GM10248 (cell line): ENCODE results near the gene ANKRD53.
"Not testable (repeated sequence)": the region's sequence is repeated elsewhere in the genome, so short reads cannot be mapped to it uniquely, and the experiment has no call there.

Experiments used
- CTCF ChIA-PET: fragments of 300-600 bp; sonication (Branson Sonifier 250); formaldehyde crosslinking; extraction: SDS; loops from one replicate; lab custom pipeline; 2021; ENCODE audit warnings: antibody characterized with exemption; lab: Yijun Ruan, JAX
- POLR2A ChIA-PET: fragments of 350-650 bp; sonication (Branson Sonifier 250); formaldehyde crosslinking; extraction: SDS; loops from one replicate; lab custom pipeline; 2020; ENCODE audit warnings: antibody characterized with exemption; lab: Yijun Ruan, JAX
- DNase-seq: peaks from one replicate; pipeline ENCODE4 v3.0.0; 2012; ENCODE audit errors: extremely low spot score
- TF ChIP-seq, protein P1 (sequence below): IDR thresholded peaks from 2 replicates; pipeline ENCODE4 v1.5.1; 2012; ENCODE audit warnings: mild to moderate bottlenecking, low read depth; ENCODE audit errors: extremely low read depth, missing control alignments, control extremely low read depth

ANKRD53 gene

DNA sequence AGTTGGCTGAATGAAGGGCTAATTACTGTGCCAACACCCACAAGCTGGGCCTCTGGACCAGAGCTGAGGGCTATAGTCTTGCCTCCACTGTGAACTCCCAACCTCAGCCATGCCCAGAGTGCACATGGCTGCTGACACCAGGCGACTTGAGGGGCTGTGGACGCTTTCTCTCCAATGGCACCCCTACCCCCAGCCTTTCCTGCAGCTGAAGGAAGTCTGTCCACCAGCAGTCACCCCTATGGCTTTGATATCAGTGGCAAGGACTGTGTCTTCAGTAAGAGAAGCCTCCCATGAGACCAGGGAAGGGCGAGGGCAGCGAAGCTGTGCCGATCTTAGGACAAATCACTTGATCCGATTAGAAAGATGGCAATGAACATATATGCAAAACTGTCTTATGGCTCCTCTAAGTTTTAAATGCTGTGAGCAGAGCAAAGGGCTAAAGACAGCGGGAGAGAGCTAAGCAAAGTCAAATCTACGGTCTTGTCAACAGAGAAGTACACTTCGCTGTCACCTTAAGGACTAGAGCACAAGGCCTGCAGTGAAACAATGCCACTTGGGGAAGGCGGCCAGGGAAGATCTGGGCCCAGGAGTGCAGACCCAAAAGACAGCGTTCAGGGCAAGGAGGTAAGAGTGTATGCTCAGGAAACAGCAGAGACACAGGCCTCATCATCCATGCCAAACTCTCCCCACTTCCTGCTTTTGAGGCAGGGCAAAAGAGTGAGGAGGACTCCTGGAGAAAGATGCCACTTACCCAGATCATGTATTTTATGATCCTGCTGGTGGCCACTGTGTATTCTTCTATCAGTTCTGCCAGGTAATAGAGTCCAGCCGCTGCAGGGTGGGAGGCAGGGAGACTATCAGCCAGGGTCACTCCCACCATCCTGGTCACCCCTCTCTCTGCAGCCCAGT is 14.8 kb downstream of the ANKRD53 start:
- peak; percentile 5 for DNase-seq
- POLR2A ChIA-PET = no interaction called here
- CTCF ChIA-PET = interaction anchor here (1.1 to 2.9 kb wide), 6 partner anchors 8 to 339 kb away, joined by 3 to 32 read pairs (median 4); partner anchors contain the start of gene ANKRD53
- TF ChIP-seq, protein P1, sequence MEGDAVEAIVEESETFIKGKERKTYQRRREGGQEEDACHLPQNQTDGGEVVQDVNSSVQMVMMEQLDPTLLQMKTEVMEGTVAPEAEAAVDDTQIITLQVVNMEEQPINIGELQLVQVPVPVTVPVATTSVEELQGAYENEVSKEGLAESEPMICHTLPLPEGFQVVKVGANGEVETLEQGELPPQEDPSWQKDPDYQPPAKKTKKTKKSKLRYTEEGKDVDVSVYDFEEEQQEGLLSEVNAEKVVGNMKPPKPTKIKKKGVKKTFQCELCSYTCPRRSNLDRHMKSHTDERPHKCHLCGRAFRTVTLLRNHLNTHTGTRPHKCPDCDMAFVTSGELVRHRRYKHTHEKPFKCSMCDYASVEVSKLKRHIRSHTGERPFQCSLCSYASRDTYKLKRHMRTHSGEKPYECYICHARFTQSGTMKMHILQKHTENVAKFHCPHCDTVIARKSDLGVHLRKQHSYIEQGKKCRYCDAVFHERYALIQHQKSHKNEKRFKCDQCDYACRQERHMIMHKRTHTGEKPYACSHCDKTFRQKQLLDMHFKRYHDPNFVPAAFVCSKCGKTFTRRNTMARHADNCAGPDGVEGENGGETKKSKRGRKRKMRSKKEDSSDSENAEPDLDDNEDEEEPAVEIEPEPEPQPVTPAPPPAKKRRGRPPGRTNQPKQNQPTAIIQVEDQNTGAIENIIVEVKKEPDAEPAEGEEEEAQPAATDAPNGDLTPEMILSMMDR = no peak

DNA sequence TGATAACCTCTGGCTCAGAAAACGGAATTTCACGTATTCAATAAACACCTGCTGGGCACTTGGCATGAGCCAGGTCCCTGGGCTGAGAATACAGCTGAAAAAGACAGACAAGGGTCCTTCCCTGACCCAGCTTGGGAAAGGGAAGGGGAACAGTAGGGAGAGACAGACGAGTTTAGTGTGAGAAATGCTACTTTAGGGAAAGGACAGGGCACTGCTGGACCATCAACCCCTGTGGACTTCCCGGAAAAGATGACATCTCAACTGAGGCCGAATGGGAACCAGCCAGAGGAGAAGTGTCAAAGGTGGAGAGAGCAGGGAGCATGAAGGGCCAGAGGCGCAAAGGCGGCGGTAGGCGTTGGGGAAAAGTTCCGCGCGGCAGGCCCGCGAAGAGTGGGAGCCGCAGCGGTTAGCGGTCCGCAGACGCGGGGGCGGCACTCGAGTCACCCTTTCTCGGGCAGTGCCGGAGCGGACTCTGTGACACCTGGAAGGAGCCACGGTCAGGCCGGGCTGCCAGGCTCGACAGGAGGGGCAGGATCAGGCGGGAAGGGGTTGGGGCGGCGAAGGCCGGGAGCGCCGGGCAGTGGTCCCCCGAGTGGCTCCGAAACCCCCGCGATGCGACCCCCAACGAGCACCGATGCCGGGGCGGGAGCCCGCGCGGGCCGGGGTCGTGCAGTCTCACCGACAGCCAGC is 15.7 kb downstream of the ANKRD53 start:
- ChIA-PET POLR2A (no interaction called here), CTCF (interaction anchor here (1.0 to 2.9 kb wide), 5 partner anchors 10 to 77 kb away, joined by 3 to 32 read pairs (median 3); partner anchors contain the start of gene ANKRD53)
- TF ChIP-seq, protein P1 = no peak
- peak; percentile 50 for DNase-seq

DNA sequence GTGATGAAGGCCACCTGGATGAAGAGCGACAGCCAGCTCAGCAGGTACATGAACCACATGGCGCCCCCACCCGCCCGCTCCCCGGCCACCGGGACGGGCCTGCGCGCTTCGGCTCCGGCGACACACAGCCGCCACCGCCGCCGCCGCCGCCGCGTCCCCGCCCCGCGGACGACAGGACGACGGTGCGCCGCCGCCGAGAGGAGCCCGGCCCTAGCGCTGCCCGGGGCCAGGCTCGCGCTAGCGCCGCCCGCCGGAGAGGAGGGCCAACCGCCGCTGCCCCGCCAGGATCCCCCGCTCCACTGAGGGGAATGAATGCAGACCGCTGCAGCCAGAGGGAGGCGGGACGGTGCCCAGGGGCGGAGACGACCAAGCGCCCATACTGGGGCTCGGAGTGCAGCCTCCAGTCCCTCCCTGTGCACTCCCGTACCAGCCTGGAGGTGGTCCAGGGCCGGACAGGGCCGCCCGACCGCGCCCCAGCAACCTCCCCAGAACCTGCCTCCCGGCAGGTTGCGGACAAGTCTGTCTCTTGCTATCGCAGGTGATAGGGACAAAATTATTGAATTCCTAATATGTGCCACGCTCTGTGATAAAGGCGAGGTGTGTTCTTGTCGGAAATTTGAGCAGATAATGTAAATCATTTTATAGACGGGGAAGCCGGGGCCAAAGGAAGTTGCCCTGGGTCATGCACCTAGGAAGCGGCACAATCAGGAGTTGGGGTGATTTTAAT is 16.4 kb downstream of the ANKRD53 start, which contains the start of gene TEX261:
Gene TEX261, minus strand, starts transcription at position 175 of the 727 bp plus-strand sequence. Its CDS starts 116 bp downstream, at position 59.
- ChIA-PET CTCF (interaction anchor here (1.0 to 2.9 kb wide), 4 partner anchors 11 to 77 kb away, joined by 3 to 32 read pairs (median 4); no protein-coding TSS in a partner anchor), POLR2A (no interaction called here)
- TF ChIP-seq, protein P1 = peak; percentile 97
- DNase-seq = peak; percentile 93

DNA sequence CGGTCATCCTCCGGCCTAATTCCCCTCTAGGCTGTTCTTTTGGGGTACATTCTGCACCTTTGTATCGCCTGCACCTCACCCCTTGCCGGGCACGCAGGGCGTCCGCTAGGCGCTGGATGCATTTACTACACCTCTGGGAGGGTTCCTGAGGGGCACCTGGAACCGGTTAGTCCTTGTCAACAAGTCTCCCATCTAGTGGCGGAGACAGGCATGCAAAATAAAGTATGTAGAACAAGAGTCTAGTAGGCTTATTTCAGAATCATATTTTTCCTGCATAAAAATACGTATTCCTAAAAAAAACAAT is 16.9 kb downstream of the ANKRD53 start:
- CTCF ChIA-PET = no interaction called here
- POLR2A ChIA-PET = no interaction called here
- TF ChIP-seq, protein P1 = peak; percentile 46
- DNase-seq = peak; percentile 59

DNA sequence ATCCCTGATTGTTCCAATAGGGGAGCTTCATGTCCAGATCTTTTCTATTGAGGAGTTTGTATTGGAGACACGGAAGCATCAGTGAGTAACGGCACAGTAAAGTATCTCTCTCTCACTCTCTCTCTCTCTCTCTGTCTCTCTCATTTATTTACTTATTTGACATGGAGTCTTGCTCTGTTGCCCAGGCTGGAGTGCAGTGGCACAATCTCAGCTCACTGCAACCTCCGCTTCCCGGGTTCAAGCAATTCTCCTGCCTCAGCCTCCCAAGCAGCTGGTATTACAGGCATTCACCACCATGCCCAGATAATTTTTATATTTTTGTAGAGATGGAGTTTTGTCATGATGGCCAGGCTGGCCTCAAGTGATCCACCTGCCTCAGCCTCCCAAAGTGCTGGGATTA is 20.5 kb downstream of the ANKRD53 start:
- CTCF ChIA-PET = interaction anchor here (1.0 to 1.3 kb wide), 3 partner anchors 9 to 34 kb away, joined by 3 to 8 read pairs (median 4); no protein-coding TSS in a partner anchor
- DNase-seq, POLR2A ChIA-PET: not testable (repeated sequence)

DNA sequence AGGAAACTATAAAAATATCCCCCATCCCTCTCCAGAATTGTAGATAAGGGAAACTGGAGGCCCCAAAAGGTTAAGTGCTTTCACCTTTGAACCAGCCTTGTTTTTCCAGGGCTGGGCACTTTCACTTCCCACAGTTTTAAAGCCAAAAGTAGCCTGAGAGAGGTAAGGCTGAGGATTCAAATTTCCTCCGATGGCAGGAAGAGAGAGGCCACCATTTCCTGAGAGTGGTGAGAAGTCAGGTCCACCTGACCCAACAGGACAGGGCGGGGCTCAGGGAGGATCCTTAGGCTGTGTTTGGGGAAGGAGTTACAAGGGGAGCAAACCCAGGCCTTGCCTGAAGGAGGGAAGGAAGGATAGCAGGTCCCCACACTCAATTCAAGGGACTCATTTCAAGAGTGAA is 20.9 kb downstream of the ANKRD53 start:
- POLR2A ChIA-PET = no interaction called here
- no peak for DNase-seq
- CTCF ChIA-PET = interaction anchor here (1.0 to 10.1 kb wide), 5 partner anchors 10 to 34 kb away, joined by 3 to 138 read pairs (median 4); partner anchors contain the start of gene ANKRD53
- TF ChIP-seq, protein P1 = no peak

- DNase-seq, POLR2A ChIA-PET: not testable (repeated sequence)
- CTCF ChIA-PET = interaction anchor here (1.1 to 10.1 kb wide), 6 partner anchors 8 to 35 kb away, joined by 3 to 138 read pairs (median 12); partner anchors contain the start of gene ANKRD53
Observed at GRCh38 chr2:70999931-71000330, 21.5 kb downstream of the ANKRD53 start.
